GM12878 (cell line): ENCODE results near the gene NELL1. TPM values are rescaled to one million over a fixed set of nuclear protein-coding genes. Genes with fewer than 3 reads are reported as not detected.

Experiments used
- ATAC-seq: fragments of 200-7000 bp; cut with Tn5 transposase; 3 replicates; pipeline ENCODE4 v1.9.1; 2020; ENCODE audit warnings: mild to moderate bottlenecking, moderate library complexity
- BruUV-seq: library from RNA; stranded (reverse); fragments of 400-500 nt; replicated peaks from 2 replicates; lab custom pipeline; 2021; lab: Mats Ljungman, UMichigan
- CTCF ChIA-PET: fragments of 300-600 bp; sonication (Branson Sonifier 250); formaldehyde crosslinking; extraction: SDS; loops from one replicate; lab custom pipeline; 2021; ENCODE audit warnings: inconsistent platforms; lab: Yijun Ruan, JAX
- POLR2A ChIA-PET: fragments of 350-600 bp; formaldehyde crosslinking; extraction: SDS; loops from one replicate; lab custom pipeline; 2021; ENCODE audit warnings: inconsistent platforms; lab: Charles Lee
- RAD21 ChIA-PET: fragments of 300-600 bp; sonication (Branson Sonifier 250); formaldehyde crosslinking; loops from one replicate; lab custom pipeline; 2023; ENCODE audit warnings: antibody characterized with exemption; ENCODE audit not compliant: unreplicated experiment; lab: Charles Lee
- SMC1A ChIA-PET: fragments of 300-600 bp; sonication (Branson Sonifier 250); formaldehyde crosslinking; loops from one replicate; lab custom pipeline; 2023; ENCODE audit not compliant: unreplicated experiment, uncharacterized antibody; lab: Charles Lee
- DNase-seq: peaks from one replicate; pipeline ENCODE4 v3.0.0-alpha.2; 2011; ENCODE audit warnings: low read depth, low spot score
- FAIRE-seq: peaks from 3 replicates; lab custom pipeline; 2011; peaks lifted over from hg19 to GRCh38; lab: Jason Lieb, UNC
- H2AFZ ChIP-seq: 2 replicates; pipeline ENCODE4 v1.6.0; 2011; ENCODE audit warnings: low read depth, low read length, control low read depth; ENCODE audit not compliant: control insufficient read depth
- H3K27ac ChIP-seq: 2 replicates; pipeline ENCODE4 v1.5.1; 2011; ENCODE audit warnings: control low read depth; ENCODE audit not compliant: control insufficient read depth, insufficient read depth
- H3K27me3 ChIP-seq, 2 experiments: replicated peaks in 1 of 2; 2 replicates each; pipeline versions ENCODE4 v1.6.0 to v1.6.1; 2011; ENCODE audit warnings: low read length in 1 of 2; ENCODE audit not compliant: control insufficient read depth in 2 of 2, insufficient read depth in 2 of 2
- H3K36me3 ChIP-seq, 2 experiments: 2 replicates each; pipeline ENCODE4 v1.5.1; 2011; ENCODE audit warnings: low read length in 1 of 2; ENCODE audit not compliant: control insufficient read depth in 2 of 2, insufficient read depth in 2 of 2
- H3K4me1 ChIP-seq: 2 replicates; pipeline ENCODE4 v1.6.1; 2011; ENCODE audit warnings: mild to moderate bottlenecking, low read length, moderate library complexity, mixed read lengths; ENCODE audit not compliant: control insufficient read depth, insufficient read depth
- H3K4me2 ChIP-seq: 2 replicates; pipeline ENCODE4 v1.6.0; 2011; ENCODE audit warnings: control low read depth; ENCODE audit not compliant: control insufficient read depth, insufficient read depth
- H3K4me3 ChIP-seq: fragments of 200-600 bp; sonication (generic); 2 replicates; pipeline ENCODE4 v1.5.1; 2016
- H3K79me2 ChIP-seq: 2 replicates; pipeline ENCODE4 v1.6.0; 2011; ENCODE audit warnings: low read length; ENCODE audit not compliant: control insufficient read depth, insufficient read depth
- H3K9ac ChIP-seq: 2 replicates; pipeline ENCODE4 v1.8.0; 2011; ENCODE audit warnings: low read length, control low read depth, mixed read lengths; ENCODE audit not compliant: control insufficient read depth, insufficient read depth
- H3K9me3 ChIP-seq: replicated peaks from 3 replicates; pipeline ENCODE4 v1.5.1; 2011; ENCODE audit warnings: mild to moderate bottlenecking, low read length; ENCODE audit not compliant: control insufficient read depth, insufficient read depth
- H4K20me1 ChIP-seq: 2 replicates; pipeline ENCODE4 v1.6.0; 2011; ENCODE audit not compliant: control insufficient read depth, insufficient read depth
- CREB1 ChIP-seq: IDR thresholded peaks from 2 replicates; pipeline ENCODE4 v1.6.1; 2012; ENCODE audit warnings: low read depth, mild to moderate bottlenecking, inconsistent platforms
- E4F1 ChIP-seq: fragments of 450-650 bp; IDR thresholded peaks from 2 replicates; pipeline ENCODE4 v1.6.1; 2018; ENCODE audit warnings: borderline replicate concordance, mild to moderate bottlenecking; ENCODE audit not compliant: partially characterized antibody
- IKZF2 ChIP-seq, 2 experiments: fragments of 450-650 bp; IDR thresholded peaks; 2 replicates each; pipeline ENCODE4 v1.6.1; 2017; ENCODE audit warnings: mild to moderate bottlenecking in 2 of 2, moderate library complexity in 2 of 2
- IRF4 ChIP-seq: IDR thresholded peaks from 2 replicates; pipeline ENCODE4 v1.6.1; 2011; ENCODE audit warnings: low read depth, low read length
- SMAD5 ChIP-seq: IDR thresholded peaks from 2 replicates; pipeline ENCODE4 v1.6.1; 2016; ENCODE audit warnings: antibody characterized with exemption, low read depth
- WGBS: methylation state at CpG from one replicate; pipeline ENCODE4 v1.1.6; 2016; ENCODE audit warnings: low lambda C conversion rate; ENCODE audit not compliant: insufficient replicate concordance, insufficient coverage; ENCODE audit errors: missing lambda C conversion rate; 5-methylcytosine and 5-hydroxymethylcytosine counted together
- in situ Hi-C: fragments of 300-500 bp; cut with MboI; formaldehyde crosslinking; loops from 9 replicates; pipeline ENCODE4 v1.14.3; 2018; ENCODE audit warnings: mixed read lengths
- intact Hi-C: fragments of 100-400 bp; cut with micrococcal nuclease; formaldehyde crosslinking; loops from one replicate; pipeline ENCODE4 v1.14.2; 2022; ENCODE audit not compliant: unreplicated experiment
- polyA plus RNA-seq, 11 experiments: library from polyadenylated mRNA; depleted of rRNA in 4 of 11; unstranded in 6 of 11; stranded (reverse) in 5 of 11; fragments of >200 nt; fragmentation: Nextera tagmentation in 4 of 11; fragmentation: Illumina TruSeq in 1 of 11; extraction: Ambion mirVana in 4 of 11; extraction: Trizol in 1 of 11; gene quantifications; 1 replicate in 1 of 11; 2 replicates in 10 of 11; pipeline versions ENCODE4 v1.2.1 to v1.2.3, GENCODE V29; 2011 to 2016; ENCODE audit warnings: inconsistent platforms in 2 of 11, missing spikeins in 2 of 11, low read depth in 1 of 11
- total RNA-seq, 4 experiments: library from RNA; depleted of rRNA in 3 of 4; stranded (reverse); fragments of >200 nt in 3 of 4; fragmentation: Illumina TruSeq in 1 of 4; extraction: Trizol in 1 of 4; gene quantifications; 2 replicates each; pipeline versions ENCODE4 v1.2.1 to v1.2.3, GENCODE V29; 2013 to 2021

Gene NELL1
- total and polyA plus RNA-seq, 10 of the 15 experiments (the other 5 are each of a cell fraction or from before 2014, with no cell fraction given) = 0.02 to 0.12 TPM; not detected in 8

DNA sequence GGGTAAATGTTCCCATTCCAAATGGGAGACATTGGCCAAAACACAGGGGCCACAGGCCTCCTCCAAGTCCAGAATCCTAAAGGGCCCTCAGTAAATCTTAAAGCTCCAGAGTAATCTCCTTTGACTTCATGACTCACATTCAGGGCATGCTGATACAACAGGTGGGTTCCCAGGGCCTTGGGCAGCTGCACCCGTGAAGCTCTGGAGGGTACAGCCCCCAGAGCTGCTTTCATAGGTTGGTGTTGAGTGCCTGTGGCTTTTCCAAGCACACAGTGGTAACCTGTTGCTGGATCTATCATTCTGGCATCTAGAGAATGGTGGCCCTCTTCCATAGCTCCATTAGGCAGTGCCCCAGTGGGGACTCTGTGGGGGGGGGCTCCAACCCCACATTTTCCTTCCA, 54.0 kb downstream of the NELL1 start:
- H3K27ac ChIP-seq = no peak overlapping the region
- DNase-seq (no peak), FAIRE-seq (no peak), ATAC-seq (no peak)
- intact Hi-C loops = no loop called here
- ChIA-PET POLR2A (no interaction called here), CTCF (no interaction called here)
- 0% methylated on average over 1 of the region's 1 CpG for WGBS
- no peak overlapping the region for H2AFZ ChIP-seq
- no peaks in the 10 kb centered on the region for H3K79me2 ChIP-seq
- H3K4me1 ChIP-seq = no peaks in the 10 kb centered on the region
- no TSS peak for BruUV-seq
- H3K27me3 ChIP-seq = no peaks in the 10 kb centered on the region
- in situ Hi-C loops = no loop called here
- no peak for TF ChIP-seq IRF4
- TF ChIP-seq CREB1 = no peak
- no peak for TF ChIP-seq IKZF2 (IDR thresholded peaks at IDR 0.05)
- TF ChIP-seq E4F1 = no peak
- TF ChIP-seq SMAD5 = no peak
- TF ChIP-seq, all 136 proteins: peak for 0
- Histone ChIP-seq H3K36me3 (no peaks in the 10 kb centered on the region), H4K20me1 (no peaks in the 10 kb centered on the region), H3K9me3 (no peaks in the 10 kb centered on the region), H3K4me2 (no peak overlapping the region), H3K4me3 (no peak overlapping the region), H3K9ac (no peak overlapping the region)
- SMC1A ChIA-PET = no interaction called here
- RAD21 ChIA-PET = no interaction called here
